NCI-H1105 treated with DMSO at 0.1 percent for 48 hours (cell line): ENCODE results near the gene NDUFS6.
"Not testable (repeated sequence)": the region's sequence is repeated elsewhere in the genome, so short reads cannot be mapped to it uniquely, and the experiment has no call there.

Experiments used
- DNase-seq: peaks from one replicate; lab custom pipeline; 2025; lab: John Stamatoyannopoulos, UW

Gene NDUFS6

GRCh38 chr5:1782385-1783215 lies 18.6 kb upstream of the NDUFS6 start:
- no peak for DNase-seq

GRCh38 chr5:1783216-1783554 lies 18.0 kb upstream of the NDUFS6 start:
- peak; percentile 80 for DNase-seq

GRCh38 chr5:1784197-1785050 lies 16.8 kb upstream of the NDUFS6 start:
- DNase-seq = no peak

GRCh38 chr5:1785062-1785461 lies 16.1 kb upstream of the NDUFS6 start:
- no peak for DNase-seq

- DNase-seq = no peak
These were observed 15.2 kb upstream of the NDUFS6 start for GRCh38 chr5:1785984-1786383.

GRCh38 chr5:1786621-1787471 lies 14.4 kb upstream of the NDUFS6 start:
- no peak for DNase-seq

GRCh38 chr5:1787472-1788047 lies 13.6 kb upstream of the NDUFS6 start:
- no peak for DNase-seq

GRCh38 chr5:1788200-1788599 lies 13.0 kb upstream of the NDUFS6 start:
- no peak for DNase-seq

GRCh38 chr5:1788828-1789227 lies 12.4 kb upstream of the NDUFS6 start:
- no peak for DNase-seq

- DNase-seq = not testable (repeated sequence)
These were observed 11.8 kb upstream of the NDUFS6 start for GRCh38 chr5:1789438-1789833.

GRCh38 chr5:1789834-1790471 lies 11.3 kb upstream of the NDUFS6 start:
- no peak for DNase-seq

GRCh38 chr5:1791176-1791575 lies 10.0 kb upstream of the NDUFS6 start:
- DNase-seq = no peak

GRCh38 chr5:1792842-1793266 lies 8.4 kb upstream of the NDUFS6 start:
- DNase-seq = no peak

- no peak for DNase-seq
These were observed 7.9 kb upstream of the NDUFS6 start for GRCh38 chr5:1793301-1793740.

- no peak for DNase-seq
These were observed 7.0 kb upstream of the NDUFS6 start for GRCh38 chr5:1793966-1794900.

GRCh38 chr5:1794901-1795290 lies 6.3 kb upstream of the NDUFS6 start:
- DNase-seq = no peak

GRCh38 chr5:1795506-1795905 lies 5.7 kb upstream of the NDUFS6 start:
- DNase-seq = no peak

GRCh38 chr5:1795931-1796330 lies 5.3 kb upstream of the NDUFS6 start:
- no peak for DNase-seq

GRCh38 chr5:1796371-1797102 lies 4.7 kb upstream of the NDUFS6 start:
- DNase-seq = no peak
